ENCODE data around the gene CPA1.

CPA1 gene

DNA sequence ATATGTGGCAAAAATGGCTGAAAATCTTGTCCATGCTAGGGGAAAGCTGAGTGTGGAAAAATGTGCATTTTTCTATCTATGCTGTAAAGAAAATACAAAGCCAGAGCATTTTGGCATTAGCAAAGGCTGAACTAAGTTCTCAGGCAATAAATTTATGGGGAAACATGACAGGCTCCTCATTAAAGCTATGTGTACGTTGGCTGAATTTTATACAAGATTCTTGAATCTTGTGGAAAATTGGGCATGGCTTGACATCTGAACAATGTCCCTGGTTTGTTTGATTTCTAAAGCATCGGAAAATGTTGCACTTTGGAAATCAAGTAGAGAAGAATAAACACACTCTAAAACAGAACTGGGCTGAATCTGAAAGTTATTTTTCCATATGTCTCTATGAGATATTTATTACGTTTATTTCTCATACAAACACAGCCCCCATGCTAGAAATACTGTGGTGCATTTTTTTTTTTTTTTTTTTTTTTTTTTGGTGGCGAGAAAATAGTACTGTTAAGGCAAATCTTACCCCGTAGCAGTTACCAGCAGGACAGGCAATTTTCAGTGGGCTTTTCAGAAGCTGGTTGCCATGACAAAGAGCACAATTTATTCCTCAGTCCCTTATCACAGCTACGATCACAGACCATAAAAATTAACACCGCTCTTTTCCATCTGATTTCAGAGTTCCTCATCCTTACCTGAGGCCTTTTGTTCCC, 16.9 kb downstream of the CPA1 start:
- DNase-seq, result no peak

DNA sequence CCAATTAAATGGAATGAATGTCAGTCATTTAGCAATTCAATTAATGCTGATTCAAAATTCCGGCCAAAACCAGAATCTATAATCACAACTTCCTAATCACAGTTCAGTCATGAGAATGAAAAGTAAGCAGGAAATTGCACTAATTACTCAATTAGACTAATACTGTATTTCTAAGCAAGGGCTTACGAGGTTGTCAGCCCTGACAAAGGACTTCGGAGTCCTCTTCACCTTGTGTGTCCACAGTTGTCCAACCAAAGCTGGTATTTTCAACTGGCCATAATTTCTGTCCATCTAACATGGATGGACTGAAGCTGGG, 17.4 kb downstream of the CPA1 start:
- DNase-seq, result no peak

DNA sequence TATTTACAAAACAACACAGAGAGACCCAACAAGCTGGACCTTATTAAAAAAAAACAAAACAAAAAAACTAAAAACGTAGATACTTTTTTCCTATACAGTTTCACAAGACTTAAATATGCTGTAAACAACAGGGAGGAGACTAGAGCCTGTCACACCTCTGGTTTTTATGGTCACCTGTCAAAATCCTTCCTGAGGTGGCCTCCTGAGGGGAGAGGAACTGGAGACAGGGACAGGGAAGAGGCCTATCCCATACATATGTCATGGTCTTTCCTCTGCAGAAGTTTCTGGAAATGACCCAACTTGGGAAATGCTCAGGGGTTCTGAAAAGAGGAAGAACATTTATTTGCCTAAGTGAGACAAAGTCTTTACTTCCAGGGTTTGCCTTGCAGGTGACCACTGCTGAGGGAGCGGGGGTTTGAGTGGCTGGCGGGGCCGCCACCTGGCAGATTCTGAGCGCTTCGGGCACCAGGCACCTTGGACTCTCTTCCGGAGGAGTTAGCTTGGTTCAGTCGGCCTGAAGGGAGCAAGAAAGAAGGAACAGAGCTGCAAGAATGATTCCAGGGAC, 18.3 kb downstream of the CPA1 start:
- DNase-seq, result no peak

DNA sequence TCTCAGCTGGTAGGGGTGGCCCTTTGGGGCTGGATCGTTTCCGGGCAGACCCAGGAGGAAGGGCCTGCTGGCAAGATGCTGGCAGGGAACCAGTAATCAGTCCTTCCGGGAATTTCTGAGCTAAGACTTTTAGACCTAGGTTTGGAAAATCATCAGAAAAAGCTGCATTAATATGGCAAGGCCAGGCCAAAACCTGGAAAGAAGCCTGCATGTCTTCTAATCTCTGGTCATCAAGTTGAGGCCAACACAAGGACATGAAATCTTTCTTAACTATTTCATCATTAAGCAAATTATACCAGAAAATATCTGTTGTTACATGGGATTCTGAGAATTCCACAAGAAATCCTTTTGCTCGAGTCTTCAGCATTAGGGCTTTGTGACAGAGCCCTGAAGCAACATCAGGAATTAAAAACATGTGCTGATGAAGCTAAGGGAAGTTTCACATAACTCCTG, 19.9 kb downstream of the CPA1 start:
- no peak for DNase-seq

DNA sequence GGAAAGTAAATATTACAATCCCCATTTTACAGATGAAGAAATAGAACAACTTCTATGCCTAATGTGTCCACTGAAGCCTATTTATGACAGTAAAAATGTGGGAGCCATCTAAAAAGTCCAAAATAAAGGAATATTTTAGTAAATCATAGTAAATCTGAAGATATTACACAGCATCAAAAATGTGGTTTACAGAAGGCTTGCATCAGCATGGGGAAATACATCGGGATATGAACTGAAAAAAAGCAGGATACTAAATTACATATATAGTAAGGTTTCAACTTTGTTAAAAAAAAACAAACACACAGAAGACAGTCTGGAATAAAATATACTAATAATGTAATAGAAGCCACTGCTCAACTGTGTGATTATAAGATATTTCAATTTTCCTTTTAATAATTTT, 20.8 kb downstream of the CPA1 start:
- no peak for DNase-seq

DNA sequence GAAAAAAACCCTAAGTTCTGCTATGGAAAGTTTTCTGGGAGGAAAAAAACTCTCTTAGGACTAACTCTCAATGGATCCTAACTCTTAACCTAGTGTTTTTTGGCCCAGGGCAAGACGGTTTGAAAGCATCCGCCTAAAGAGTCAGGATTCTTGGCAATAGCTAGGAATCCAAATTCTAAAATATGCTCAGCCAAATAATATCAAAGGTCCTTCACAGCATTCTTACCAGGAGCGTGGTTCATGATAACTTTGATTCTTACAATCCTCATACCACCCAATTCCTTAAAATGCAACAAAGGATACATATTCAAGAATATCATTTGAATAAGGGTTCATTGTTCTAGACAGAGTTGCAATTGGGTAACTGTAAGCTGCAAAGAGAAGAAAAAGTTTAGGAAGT, 21.3 kb downstream of the CPA1 start:
- DNase-seq, result no peak

DNA sequence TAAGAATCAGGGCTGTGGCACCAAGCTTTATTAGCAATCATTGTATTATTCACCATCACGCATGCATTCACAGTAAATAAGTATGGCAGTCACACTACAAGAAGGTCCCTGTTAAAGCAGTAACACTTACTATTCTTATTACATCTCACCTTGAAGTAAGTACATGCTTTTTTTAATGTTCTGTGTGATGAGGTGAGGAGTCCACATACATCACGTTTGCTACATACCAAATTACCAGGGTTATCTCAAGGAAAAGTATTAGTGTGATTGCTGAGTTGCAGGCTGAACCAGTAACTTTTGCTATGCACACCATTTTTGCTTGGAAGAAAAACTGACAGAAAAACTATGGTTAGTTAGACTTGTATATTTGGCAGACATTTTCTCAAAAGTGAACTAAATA, 24.7 kb downstream of the CPA1 start:
- no peak for DNase-seq

DNA sequence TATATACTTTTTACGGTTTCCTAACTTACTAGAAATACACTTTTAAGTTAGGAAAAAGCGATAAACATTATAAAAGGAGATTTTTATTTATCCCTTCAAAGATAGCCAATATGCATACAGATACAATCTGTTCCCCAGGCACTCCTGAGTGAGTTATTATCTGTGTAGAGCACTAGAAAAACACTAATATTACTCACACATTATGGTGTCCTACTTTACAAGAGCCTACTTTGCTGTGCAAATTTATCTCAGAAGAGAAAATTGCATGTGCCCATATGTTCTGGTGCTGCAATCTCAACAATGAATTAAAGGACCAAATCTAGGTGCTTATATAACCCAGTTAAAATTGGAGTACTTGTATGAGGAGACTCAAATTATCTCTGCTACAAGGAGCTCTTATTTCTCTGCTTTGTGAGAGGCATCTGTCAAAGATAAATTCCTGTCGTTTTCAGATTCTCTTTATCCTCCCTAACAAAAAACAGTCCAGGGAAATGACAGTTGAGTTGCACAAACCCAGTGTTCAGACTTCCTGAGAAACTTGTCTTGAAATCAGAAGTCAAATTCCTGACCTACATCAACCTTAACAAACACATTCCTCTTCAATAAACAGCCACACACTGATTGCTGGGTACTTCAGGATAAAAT, 28.9 kb downstream of the CPA1 start:
- DNase-seq, result no peak

DNA sequence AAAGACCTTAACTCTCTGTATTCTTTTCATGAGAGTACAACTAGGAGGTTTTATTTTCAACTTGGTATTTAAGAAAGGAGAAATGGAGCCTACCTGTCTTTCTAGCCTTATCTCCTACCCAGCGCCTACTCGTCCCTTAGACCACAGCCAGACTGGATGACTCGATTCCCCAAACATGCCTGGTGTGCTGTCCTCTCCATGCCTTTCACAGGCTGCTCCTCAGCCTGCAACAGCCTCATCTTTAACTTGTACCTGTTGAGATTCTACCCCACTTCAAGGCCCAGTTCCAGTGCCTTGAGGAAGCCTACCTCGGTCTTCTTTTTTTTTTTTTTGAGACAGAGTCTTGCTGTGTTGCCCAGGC, 29.4 kb downstream of the CPA1 start:
- DNase-seq, result no peak

DNA sequence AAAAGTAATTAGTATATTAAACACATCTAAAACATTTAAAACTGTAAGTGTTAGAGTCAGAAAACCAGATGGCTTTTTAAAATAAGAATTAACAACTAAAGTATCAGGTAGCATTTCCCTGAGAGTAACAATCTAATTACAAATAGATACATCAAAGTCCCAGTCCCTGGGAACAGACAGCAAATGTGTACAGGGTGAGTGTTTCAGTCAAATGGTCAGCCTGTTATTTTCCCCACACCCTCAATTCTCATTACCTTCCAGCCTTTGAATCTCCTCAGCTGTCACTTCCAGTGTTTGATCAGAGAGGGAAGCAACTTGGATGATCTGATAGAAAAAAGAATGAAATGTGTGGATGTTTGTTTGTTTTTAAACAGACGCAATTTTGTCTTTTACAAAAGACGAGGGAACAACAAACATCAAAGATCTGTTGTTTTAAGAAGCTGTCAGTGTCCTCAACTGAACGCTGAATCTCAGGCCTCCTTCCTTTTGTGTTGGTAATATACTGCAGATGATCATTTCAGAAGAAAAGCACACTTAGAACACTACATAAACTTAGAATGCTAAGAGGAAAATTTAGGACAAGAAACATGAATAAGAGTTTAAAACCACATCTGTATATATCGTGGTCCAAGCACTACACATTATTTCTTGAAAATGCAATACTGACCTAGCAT, 30.7 kb downstream of the CPA1 start:
- DNase-seq, result no peak

DNA sequence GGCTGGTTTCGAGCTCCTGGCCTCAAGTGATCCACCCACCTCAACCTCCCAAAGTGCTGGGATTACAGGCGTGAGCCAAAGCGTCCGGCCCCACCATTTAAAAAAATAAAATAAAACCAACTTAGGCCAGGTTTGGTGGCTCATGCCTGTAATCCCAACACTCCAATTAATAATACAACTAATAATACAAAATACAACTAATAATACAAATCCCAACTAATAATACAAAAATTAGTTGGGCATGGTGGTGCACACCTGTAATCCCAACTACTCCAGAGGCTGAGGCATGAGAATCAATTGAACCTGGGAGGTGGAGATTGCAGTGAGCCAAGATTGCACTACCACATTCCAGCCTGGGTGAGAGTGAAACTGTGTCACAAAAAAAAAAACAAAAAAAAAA, 32.9 kb downstream of the CPA1 start:
- no peak for DNase-seq

DNA sequence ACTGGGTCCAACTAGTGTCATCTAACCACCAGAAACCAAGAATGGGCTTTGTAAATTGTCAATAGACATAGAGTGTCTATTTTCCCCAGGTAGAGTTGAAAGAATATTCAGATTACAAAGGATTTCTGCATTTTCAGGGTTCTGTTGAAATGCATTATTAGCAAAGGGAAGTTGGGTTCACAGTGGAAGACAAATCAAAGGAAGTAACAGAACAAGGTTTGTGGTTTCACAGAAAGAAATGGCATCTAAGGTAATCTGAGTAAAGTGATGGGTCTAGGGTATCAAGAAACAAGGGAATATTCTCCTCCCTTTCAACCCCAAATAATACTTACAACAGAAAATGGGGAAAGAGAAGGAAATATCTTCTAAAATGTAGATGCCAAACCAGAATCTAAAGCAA, 34.7 kb downstream of the CPA1 start:
- no peak for DNase-seq

DNA sequence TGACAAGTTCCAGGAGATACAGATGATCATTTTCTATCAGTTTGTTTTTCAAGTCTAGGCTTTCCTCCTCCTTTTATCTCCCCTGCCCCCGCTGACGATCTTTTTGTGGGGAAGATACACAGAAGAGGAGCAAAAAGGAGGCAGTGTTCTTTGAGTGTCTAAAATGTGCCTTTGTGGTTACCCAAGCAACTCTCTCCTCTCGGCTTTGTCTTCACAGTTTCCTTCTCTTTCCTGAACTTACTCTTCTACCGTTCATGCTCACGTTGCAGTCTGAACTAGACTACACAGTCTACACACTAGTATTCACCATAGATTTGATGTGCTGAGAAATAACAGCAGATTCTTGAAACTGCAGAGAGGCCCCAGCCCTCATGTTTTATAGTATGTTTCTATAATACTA, 36.9 kb downstream of the CPA1 start:
- no peak for DNase-seq

DNA sequence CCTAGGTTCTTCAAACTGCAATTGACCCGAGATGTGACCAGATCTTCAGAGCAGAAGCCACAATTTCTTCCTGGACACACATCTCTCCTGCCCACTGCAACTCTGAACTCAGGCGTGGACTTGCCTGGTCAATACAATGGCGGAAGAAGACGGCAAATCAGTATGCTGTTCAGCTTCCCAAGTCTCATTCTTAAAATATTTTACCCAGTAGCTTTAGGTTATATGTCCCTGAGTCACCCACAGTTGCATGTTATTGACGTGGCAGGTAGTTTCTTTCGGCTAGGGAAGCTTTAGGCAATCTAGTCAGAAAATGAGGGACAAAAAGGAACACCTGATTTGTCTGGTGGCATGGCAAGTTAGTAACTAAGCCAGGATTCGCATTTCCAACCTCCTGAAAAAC, 38.0 kb downstream of the CPA1 start:
- no peak for DNase-seq

DNA sequence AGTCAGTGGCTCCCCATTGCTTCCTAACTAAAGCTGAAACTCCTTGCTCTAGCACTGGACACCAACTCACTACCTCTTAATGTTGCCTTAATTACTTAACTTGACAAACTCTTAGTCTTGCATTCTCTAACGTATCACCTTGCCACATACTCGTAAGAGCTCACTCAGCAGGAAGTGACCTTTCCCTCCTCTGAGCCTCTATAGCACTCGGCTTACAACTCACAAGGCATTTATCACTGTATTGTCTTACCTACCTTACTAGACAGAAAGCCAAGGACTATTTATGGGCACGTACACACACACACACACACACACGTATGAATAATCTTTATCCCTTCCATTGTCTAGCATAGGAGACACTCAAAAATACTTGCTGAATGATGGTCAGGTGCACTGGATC, 39.4 kb downstream of the CPA1 start:
- DNase-seq, result no peak

DNA sequence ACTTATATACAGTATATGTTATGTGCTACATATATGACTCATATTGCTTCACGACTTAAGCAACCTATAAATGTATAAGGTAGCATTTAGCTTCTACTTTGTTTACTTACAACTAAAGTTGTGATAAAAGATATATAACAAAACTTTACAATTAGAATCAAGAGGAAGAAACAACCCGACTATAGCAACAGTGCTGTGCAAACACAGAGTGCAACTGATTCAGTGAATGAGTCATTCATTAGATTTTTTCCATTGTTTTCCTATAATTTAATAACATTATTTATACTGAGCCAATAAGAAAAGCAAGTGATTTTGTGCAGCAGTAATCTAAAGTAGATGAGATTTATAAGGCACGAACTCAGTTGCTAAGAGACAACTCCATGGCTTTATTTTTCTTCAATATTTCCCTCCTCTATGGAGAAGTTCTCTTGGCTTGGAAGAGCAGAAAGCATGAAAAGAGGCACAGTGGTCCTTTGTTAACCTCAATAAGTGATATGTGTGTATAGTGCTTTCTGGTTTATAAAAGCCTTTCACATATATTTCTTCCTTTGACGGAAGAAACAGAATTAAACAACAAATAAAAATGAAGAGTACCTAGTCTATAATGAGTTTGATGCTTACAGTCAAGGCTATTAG, 40.8 kb downstream of the CPA1 start:
- DNase-seq, result no peak

DNA sequence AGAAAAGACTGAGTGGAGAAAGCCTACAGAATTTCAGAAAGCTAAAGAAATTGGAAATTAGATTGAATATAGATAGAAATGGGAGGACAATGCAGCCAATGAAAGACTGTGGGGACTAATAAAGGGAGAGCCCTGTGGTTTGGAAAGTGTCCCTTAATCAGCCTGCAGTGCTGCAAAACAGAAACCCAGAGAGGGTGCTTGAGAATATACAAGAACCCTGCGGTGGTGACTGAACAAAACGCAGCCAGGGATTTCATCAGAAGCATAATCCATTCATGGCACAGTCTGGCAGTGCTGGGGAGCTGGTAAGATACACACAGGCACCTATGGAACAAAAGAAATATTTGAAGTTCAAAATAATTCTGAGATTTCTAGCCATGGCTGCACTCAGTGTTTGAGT, 41.4 kb downstream of the CPA1 start:
- peak; percentile 41 for DNase-seq

DNA sequence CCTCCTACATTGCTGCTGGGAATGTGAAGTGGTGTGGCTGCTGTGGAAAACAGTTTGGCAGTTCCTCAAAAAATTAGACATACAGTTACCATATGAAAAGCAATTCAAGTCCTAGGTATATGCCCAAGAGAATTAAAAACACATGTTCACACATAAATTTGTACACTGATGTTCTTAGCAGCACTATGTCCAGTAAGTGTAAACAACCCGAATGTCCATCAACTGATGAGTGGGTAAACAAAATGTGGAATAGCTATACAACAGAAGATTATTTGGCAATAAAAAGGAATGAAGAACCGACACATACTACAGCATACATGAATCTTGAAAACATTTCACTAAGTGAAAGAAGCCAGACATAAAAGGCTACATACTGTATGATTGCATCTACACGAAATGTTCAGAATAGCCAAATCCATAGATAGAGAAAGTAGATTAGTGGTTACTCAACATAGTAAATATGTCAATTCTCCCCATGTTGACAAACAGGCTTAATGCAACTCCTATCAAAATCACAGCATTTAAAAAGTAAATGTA, 43.3 kb downstream of the CPA1 start:
- DNase-seq, result no peak

DNA sequence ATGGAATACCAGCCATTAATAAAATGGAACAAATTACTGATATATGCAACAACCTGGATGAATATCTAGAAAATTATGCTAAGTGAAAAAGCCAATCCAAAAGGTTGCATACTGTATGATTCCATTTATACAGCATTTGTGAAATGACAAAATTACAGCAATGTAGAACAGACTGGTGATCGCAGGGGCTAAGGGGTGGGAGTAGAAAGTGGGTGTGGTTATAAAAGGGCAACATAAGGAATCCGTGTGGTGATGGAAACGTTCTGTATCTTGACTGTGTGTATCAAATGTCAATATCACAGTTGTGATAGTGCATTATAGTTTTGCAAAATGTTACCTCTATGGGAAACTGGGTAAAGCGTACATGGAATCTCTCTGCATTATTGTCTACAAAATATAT, 45.5 kb downstream of the CPA1 start:
- no peak for DNase-seq

DNA sequence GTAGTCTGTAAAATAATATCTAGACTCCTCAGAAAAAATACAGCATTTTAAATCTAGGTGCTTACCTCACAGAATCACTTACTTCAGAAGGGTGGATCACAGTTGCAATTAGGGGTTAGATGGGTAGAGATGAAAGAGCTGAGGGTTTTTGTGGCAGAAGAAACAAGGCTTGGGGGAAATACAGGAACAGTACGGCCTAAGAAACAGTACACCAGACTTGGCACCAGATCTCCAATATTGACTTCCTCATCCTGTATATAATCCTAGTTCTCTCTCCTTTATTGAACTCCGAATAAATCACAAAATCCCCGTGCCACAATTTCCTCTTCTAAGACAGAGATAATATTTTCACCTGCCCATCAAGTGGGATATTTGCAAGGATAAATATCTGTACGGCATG, 46.3 kb downstream of the CPA1 start:
- no peak for DNase-seq

DNA sequence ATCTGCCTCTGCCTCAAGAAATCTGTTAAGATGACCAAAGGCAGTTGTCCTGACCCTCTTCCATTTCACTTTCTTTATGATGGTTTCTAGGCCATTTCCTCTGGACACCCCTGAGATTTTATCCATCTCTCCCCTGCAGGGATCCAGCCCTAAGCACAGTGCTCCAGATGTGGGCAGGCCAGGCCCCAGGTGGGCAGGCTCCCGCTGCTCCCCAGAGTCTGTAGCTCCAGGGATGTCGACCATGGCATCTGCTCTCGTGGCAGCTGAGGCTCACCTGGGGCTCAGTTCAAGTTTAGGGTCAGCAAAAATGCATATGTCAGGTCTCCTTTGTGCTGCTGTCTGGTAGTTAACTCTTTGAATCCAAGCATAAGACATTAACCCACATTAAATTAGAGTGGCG, 48.7 kb downstream of the CPA1 start:
- DNase-seq, result no peak

DNA sequence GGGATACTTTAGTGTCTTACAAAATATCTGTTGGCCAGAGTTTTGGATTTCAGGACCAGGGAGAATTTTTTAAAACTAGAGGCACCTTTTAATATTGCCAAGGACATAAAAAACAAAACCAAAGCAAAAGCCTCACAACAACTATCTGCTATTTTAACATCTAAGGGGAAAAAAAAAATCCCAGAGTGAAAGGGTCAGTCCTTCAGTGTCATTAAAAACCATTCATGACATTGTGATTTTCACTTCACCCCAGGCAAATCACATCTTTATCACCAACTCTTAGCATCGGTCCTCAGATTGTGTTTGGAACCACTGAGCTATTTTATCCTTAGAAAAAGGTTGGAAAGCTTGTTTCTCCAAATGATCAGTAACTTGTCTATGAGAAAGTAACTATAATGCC, 49.8 kb downstream of the CPA1 start:
- DNase-seq, result no peak

DNA sequence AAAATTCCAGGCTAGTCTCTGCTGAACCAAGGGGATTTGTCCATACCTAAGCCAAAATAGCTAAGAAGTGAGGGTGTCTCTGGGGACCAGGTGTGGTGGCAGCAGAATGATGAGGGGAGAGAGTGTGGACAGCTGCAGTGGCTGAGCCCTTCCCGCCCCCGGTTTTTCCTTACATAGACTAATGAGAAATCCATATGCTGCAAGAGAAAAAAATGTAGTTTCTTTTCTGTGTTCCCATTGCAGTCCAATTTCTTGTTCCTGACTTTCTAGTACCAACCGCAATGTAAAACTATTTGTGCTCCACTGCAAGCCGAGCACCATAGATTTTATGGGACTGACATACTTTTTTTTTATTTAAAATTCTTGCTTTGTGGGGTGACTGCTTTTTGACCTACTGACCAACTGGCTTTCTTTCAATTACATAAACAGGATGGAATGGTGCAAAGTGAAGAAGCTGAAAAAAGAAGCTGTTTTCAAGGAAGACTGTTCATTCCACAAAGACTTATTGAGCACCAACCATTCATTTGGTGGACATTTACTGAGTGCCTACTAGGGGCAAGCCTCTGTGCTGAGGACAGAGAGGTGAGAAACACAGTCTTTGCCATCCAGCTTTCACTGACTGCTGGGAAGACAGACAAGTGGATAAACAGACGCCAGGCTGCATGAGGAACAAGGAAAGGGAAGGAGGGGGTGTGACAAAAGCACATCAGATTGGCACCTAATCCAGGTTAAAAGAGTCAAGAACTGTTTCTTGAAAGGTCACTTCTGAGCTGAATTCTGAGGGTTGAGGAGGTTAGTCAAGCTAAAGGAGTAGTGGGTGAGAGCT, 50.8 kb downstream of the CPA1 start:
- no peak for DNase-seq
